Tibial nerve (tissue), 4 donors: ENCODE results near the gene RAB3D. TPM values are rescaled to one million over a fixed set of nuclear protein-coding genes. Genes with fewer than 3 reads are reported as not detected.

Source experiments
- DNase-seq, 2 donors: peaks; one replicate each; pipeline ENCODE4 v3.0.0-alpha.2; 2019; ENCODE audit warnings: low spot score in 2 of 2
- H3K27ac ChIP-seq, 4 donors: fragments of 200-600 bp; sonication (generic) in 3 of 4; one replicate each; pipeline ENCODE4 v1.5.1; 2017 to 2019; ENCODE audit warnings: mild to moderate bottlenecking in 1 of 4
- H3K27me3 ChIP-seq, 2 donors: fragments of 200-600 bp; sonication (generic) in 1 of 2; one replicate each; pipeline versions ENCODE4 v1.5.1 to v1.6.0; 2017 to 2019
- H3K36me3 ChIP-seq, 3 donors: fragments of 200-600 bp; sonication (generic); one replicate each; pipeline ENCODE4 v1.5.1; 2018 to 2019
- H3K4me1 ChIP-seq, 4 donors: fragments of 200-600 bp; sonication (generic) in 3 of 4; one replicate each; pipeline ENCODE4 v1.5.1; 2017 to 2019
- H3K4me3 ChIP-seq, 4 donors: fragments of 200-600 bp; sonication (generic) in 3 of 4; one replicate each; pipeline ENCODE4 v1.5.1; 2017 to 2019; ENCODE audit warnings: mild to moderate bottlenecking in 1 of 4, moderate library complexity in 1 of 4
- H3K9me3 ChIP-seq, 4 donors: fragments of 200-600 bp; sonication (generic) in 3 of 4; one replicate each; pipeline ENCODE4 v1.5.1; 2017 to 2019
- EP300 ChIP-seq, 2 donors: sonication (generic); formaldehyde crosslinking; IDR thresholded peaks; one replicate each; pipeline ENCODE4 v1.6.1; 2017; ENCODE audit warnings: antibody characterized with exemption in 2 of 2, mild to moderate bottlenecking in 1 of 2
- POLR2A ChIP-seq, 2 donors: fragments of 450-650 bp; IDR thresholded peaks; one replicate each; pipeline ENCODE4 v1.6.1; 2017; ENCODE audit warnings: antibody characterized with exemption in 2 of 2, mild to moderate bottlenecking in 2 of 2, moderate library complexity in 2 of 2
- WGBS, 2 donors: methylation state at CpG; one replicate each; pipeline ENCODE4 v1.1.5; 2018; 5-methylcytosine and 5-hydroxymethylcytosine counted together
- total RNA-seq, 4 donors: library from RNA; depleted of rRNA; stranded (reverse); fragments of >200 nt; gene quantifications; one replicate each; pipeline ENCODE4 v1.1.0, GENCODE V29; 2016
- TF ChIP-seq, protein P1 (sequence below), 5 experiments: fragments of 200-600 bp in 3 of 5; fragments of 450-650 bp in 2 of 5; sonication (generic) in 3 of 5; IDR thresholded peaks; one replicate each; pipeline ENCODE4 v1.5.1; 2016 to 2019; ENCODE audit warnings: antibody characterized with exemption in 5 of 5, mild to moderate bottlenecking in 3 of 5, moderate library complexity in 2 of 5

The RAB3D gene
- total RNA-seq, 4 donors from 2014 or later, result 12.9 to 20.8 (median 17.9) TPM

DNA sequence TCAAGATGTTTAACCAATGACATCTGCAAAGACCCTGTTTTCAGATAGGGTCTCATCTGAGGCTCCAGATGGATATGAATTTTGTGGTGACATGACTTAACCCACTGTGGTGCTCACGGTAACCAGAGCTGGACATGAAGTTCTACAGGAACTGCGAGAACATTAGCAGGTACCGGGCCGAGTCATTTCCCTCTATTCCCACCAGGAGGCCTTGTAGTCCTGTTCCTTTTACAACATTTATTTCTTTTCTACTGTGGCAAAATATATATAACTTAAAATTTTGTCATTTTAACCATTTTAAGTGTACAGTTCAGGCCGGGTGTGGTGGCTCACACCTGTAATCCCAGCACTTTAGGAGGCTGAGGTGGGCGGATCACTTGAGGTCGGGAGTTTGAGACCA is 51.1 kb downstream of the RAB3D start:
- WGBS, 2 donors, result 78 to 85% methylated on average over 7 of the region's 7 CpGs
- no peaks in the 10 kb centered on the region for H3K27me3 ChIP-seq
- no peak overlapping the region for H3K4me3 ChIP-seq
- H3K27ac ChIP-seq, result no peak overlapping the region
- no peak for DNase-seq
- H3K4me1 ChIP-seq, result peaks cover 0 to 24% (median 2%) of the 10 kb centered on the region in 4 donors
- no peaks in the 10 kb centered on the region for H3K9me3 ChIP-seq
- H3K36me3 ChIP-seq, result no peaks in the 10 kb centered on the region
- TF ChIP-seq, protein P1, sequence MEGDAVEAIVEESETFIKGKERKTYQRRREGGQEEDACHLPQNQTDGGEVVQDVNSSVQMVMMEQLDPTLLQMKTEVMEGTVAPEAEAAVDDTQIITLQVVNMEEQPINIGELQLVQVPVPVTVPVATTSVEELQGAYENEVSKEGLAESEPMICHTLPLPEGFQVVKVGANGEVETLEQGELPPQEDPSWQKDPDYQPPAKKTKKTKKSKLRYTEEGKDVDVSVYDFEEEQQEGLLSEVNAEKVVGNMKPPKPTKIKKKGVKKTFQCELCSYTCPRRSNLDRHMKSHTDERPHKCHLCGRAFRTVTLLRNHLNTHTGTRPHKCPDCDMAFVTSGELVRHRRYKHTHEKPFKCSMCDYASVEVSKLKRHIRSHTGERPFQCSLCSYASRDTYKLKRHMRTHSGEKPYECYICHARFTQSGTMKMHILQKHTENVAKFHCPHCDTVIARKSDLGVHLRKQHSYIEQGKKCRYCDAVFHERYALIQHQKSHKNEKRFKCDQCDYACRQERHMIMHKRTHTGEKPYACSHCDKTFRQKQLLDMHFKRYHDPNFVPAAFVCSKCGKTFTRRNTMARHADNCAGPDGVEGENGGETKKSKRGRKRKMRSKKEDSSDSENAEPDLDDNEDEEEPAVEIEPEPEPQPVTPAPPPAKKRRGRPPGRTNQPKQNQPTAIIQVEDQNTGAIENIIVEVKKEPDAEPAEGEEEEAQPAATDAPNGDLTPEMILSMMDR (IDR thresholded peaks at IDR 0.05), result peak in 3 of 5 experiments; percentile 15 to 45 (median 17)
- TF ChIP-seq EP300 (IDR thresholded peaks at IDR 0.05), result no peak

GRCh38 chr19:11286312-11286974 is 53.0 kb downstream of the RAB3D start:
- TF ChIP-seq EP300 (IDR thresholded peaks at IDR 0.05), result no peak
- TF ChIP-seq, protein P1 (IDR thresholded peaks at IDR 0.05), result peak in 4 of 5 experiments; percentile 8 to 27 (median 20)
- no peak overlapping the region for H3K4me3 ChIP-seq
- peak overlapping the region in 1 of 4 donors; percentile 32 for H3K27ac ChIP-seq
- no peak for DNase-seq
- no peaks in the 10 kb centered on the region for H3K9me3 ChIP-seq
- H3K36me3 ChIP-seq, result no peaks in the 10 kb centered on the region
- WGBS, 2 donors, result 26 to 28% methylated on average over 6 of the region's 6 CpGs
- H3K4me1 ChIP-seq, result peaks cover 0 to 22% (median 2%) of the 10 kb centered on the region in 4 donors
- no peaks in the 10 kb centered on the region for H3K27me3 ChIP-seq

DNA sequence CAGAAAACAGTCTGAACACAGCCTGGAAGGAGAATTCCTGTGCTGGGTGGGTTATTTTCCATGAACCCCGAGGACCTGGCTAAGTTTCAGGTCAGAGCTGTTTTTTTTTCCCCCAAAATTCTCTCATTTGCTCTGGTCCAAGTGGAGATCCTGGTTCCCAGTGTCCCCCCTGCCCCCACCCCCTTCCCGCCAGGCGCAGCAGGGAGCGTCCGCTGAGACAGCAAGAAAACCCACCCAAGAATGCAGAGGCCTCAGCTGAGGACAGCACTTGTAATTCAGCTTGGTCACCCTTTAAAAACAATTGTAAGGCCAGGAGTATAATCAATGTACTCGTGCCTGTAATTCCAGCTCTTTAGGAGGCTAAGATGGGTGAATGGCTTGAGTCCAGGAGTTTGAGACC is 54.9 kb downstream of the RAB3D start:
- TF ChIP-seq, protein P1 (IDR thresholded peaks at IDR 0.05), result no peak
- DNase-seq, result no peak
- Histone ChIP-seq H3K36me3 (no peaks in the 10 kb centered on the region), H3K4me1 (peaks cover 0 to 27% (median 2%) of the 10 kb centered on the region in 4 donors), H3K27ac (peak overlapping the region in 3 of 4 donors; percentile 6 to 62 (median 34)), H3K27me3 (no peaks in the 10 kb centered on the region), H3K9me3 (no peaks in the 10 kb centered on the region), H3K4me3 (no peak overlapping the region)
- WGBS, 2 donors, result 30 to 43% methylated on average over 6 of the region's 6 CpGs

GRCh38 chr19:11281356-11282049 is 58.0 kb downstream of the RAB3D start:
- peaks cover 0 to 25% (median 2%) of the 10 kb centered on the region in 4 donors for H3K4me1 ChIP-seq
- H3K27ac ChIP-seq, result no peak overlapping the region
- H3K4me3 ChIP-seq, result no peak overlapping the region
- no peaks in the 10 kb centered on the region for H3K9me3 ChIP-seq
- TF ChIP-seq POLR2A (IDR thresholded peaks at IDR 0.05), result no peak
- no peak for TF ChIP-seq EP300 (IDR thresholded peaks at IDR 0.05)
- TF ChIP-seq, protein P1 (IDR thresholded peaks at IDR 0.05), result no peak
- H3K36me3 ChIP-seq, result no peaks in the 10 kb centered on the region
- WGBS, 2 donors, result 68 to 76% methylated on average over 11 of the region's 11 CpGs
- H3K27me3 ChIP-seq, result no peaks in the 10 kb centered on the region
- DNase-seq, result no peak

GRCh38 chr19:11279505-11280236 is 59.8 kb downstream of the RAB3D start:
- H3K4me1 ChIP-seq, result peaks cover 0 to 21% (median 0%) of the 10 kb centered on the region in 4 donors
- no peaks in the 10 kb centered on the region for H3K9me3 ChIP-seq
- H3K27me3 ChIP-seq, result no peaks in the 10 kb centered on the region
- no peak for DNase-seq
- TF ChIP-seq EP300 (IDR thresholded peaks at IDR 0.05), result no peak
- no peak for TF ChIP-seq POLR2A (IDR thresholded peaks at IDR 0.05)
- TF ChIP-seq, protein P1 (IDR thresholded peaks at IDR 0.05), result no peak
- H3K36me3 ChIP-seq, result no peaks in the 10 kb centered on the region
- no peak overlapping the region for H3K4me3 ChIP-seq
- WGBS, 2 donors, result 76 to 80% methylated on average over 5 of the region's 5 CpGs
- H3K27ac ChIP-seq, result no peak overlapping the region
